HEK293 (cell line): Measurements from ENCODE around the gene CLIP3.

Experiments used
- EGR2 ChIP-seq: fragments of 450-650 bp; formaldehyde crosslinking; IDR thresholded peaks from 2 replicates; pipeline ENCODE4 v1.5.1; 2016; ENCODE audit warnings: low read depth, missing biosample characterization, missing genetic modification characterization
- GLI4 ChIP-seq: fragments of 450-650 bp; formaldehyde crosslinking; IDR thresholded peaks from 2 replicates; pipeline ENCODE4 v1.5.1; 2016; ENCODE audit warnings: missing biosample characterization, missing genetic modification characterization
- GLIS1 ChIP-seq: fragments of 450-650 bp; formaldehyde crosslinking; IDR thresholded peaks from 2 replicates; pipeline ENCODE4 v1.5.1; 2016; ENCODE audit warnings: missing biosample characterization, missing genetic modification characterization
- KLF1 ChIP-seq: fragments of 450-650 bp; formaldehyde crosslinking; IDR thresholded peaks from 2 replicates; pipeline ENCODE4 v1.5.1; 2016; ENCODE audit warnings: missing biosample characterization, missing genetic modification characterization
- OSR2 ChIP-seq: fragments of 450-650 bp; formaldehyde crosslinking; IDR thresholded peaks from 2 replicates; pipeline ENCODE4 v1.5.1; 2016; ENCODE audit warnings: missing biosample characterization, missing genetic modification characterization
- PRDM1 ChIP-seq: fragments of 450-650 bp; formaldehyde crosslinking; IDR thresholded peaks from 2 replicates; pipeline ENCODE4; 2016; ENCODE audit warnings: missing biosample characterization, missing genetic modification characterization
- ZBTB11 ChIP-seq: fragments of 450-650 bp; formaldehyde crosslinking; conservative IDR thresholded peaks from 2 replicates; pipeline ENCODE4 v1.5.1; 2016; ENCODE audit warnings: low read depth, missing biosample characterization, missing genetic modification characterization
- ZFHX2 ChIP-seq: fragments of 450-650 bp; formaldehyde crosslinking; conservative IDR thresholded peaks from 2 replicates; pipeline ENCODE4 v1.5.1; 2016; ENCODE audit warnings: missing biosample characterization, missing genetic modification characterization
- ZFP3 ChIP-seq: fragments of 450-650 bp; formaldehyde crosslinking; IDR thresholded peaks from 2 replicates; pipeline ENCODE4 v1.5.1; 2016; ENCODE audit warnings: low read depth, missing biosample characterization, missing genetic modification characterization
- ZNF148 ChIP-seq: fragments of 450-650 bp; formaldehyde crosslinking; IDR thresholded peaks from 2 replicates; pipeline ENCODE4 v1.5.0; 2017; ENCODE audit warnings: missing biosample characterization, missing genetic modification characterization, borderline replicate concordance
- ZNF2 ChIP-seq: fragments of 450-650 bp; formaldehyde crosslinking; IDR thresholded peaks from 2 replicates; pipeline ENCODE4 v1.5.1; 2016; ENCODE audit warnings: missing biosample characterization, missing genetic modification characterization
- ZNF239 ChIP-seq: fragments of 450-650 bp; formaldehyde crosslinking; IDR thresholded peaks from 2 replicates; pipeline ENCODE4 v1.5.1; 2016; ENCODE audit warnings: missing biosample characterization, missing genetic modification characterization
- ZNF341 ChIP-seq: fragments of 450-650 bp; formaldehyde crosslinking; IDR thresholded peaks from 2 replicates; pipeline ENCODE4; 2016; ENCODE audit warnings: low read depth, missing biosample characterization, missing genetic modification characterization
- ZNF394 ChIP-seq: fragments of 450-650 bp; formaldehyde crosslinking; IDR thresholded peaks from 2 replicates; pipeline ENCODE4 v1.5.1; 2016; ENCODE audit warnings: missing biosample characterization, missing genetic modification characterization, mild to moderate bottlenecking, moderate library complexity, borderline replicate concordance
- ZNF548 ChIP-seq: fragments of 450-650 bp; formaldehyde crosslinking; IDR thresholded peaks from 2 replicates; pipeline ENCODE4 v1.5.1; 2016; ENCODE audit warnings: missing biosample characterization, missing genetic modification characterization
- ZNF600 ChIP-seq: fragments of 450-650 bp; formaldehyde crosslinking; IDR thresholded peaks from 2 replicates; pipeline ENCODE4 v1.5.1; 2016; ENCODE audit warnings: missing biosample characterization, missing genetic modification characterization
- ZNF610 ChIP-seq: fragments of 450-650 bp; formaldehyde crosslinking; IDR thresholded peaks from 2 replicates; pipeline ENCODE4 v1.5.1; 2016; ENCODE audit warnings: missing biosample characterization, missing genetic modification characterization, borderline replicate concordance
- ZNF707 ChIP-seq: fragments of 450-650 bp; formaldehyde crosslinking; IDR thresholded peaks from 2 replicates; pipeline ENCODE4 v1.5.1; 2016; ENCODE audit warnings: missing biosample characterization, missing genetic modification characterization
- ZNF837 ChIP-seq: fragments of 450-650 bp; formaldehyde crosslinking; IDR thresholded peaks from 2 replicates; pipeline ENCODE4 v1.5.1; 2016; ENCODE audit warnings: missing biosample characterization, missing genetic modification characterization
- ZNF843 ChIP-seq: fragments of 450-650 bp; formaldehyde crosslinking; IDR thresholded peaks from 2 replicates; pipeline ENCODE4 v1.5.1; 2016; ENCODE audit warnings: missing biosample characterization, missing genetic modification characterization
- ZSCAN23 ChIP-seq: fragments of 450-650 bp; formaldehyde crosslinking; IDR thresholded peaks from 2 replicates; pipeline ENCODE4 v1.5.1; 2016; ENCODE audit warnings: missing biosample characterization, missing genetic modification characterization
- ZXDB ChIP-seq: fragments of 450-650 bp; formaldehyde crosslinking; IDR thresholded peaks from 2 replicates; pipeline ENCODE4 v1.5.1; 2016; ENCODE audit warnings: missing biosample characterization, missing genetic modification characterization
- TF ChIP-seq, protein P1 (sequence below): fragments of 450-650 bp; formaldehyde crosslinking; IDR thresholded peaks from 2 replicates; pipeline ENCODE4 v1.5.1; 2016; ENCODE audit warnings: missing biosample characterization, missing genetic modification characterization
- TF ChIP-seq, protein P2 (sequence below): fragments of 450-650 bp; formaldehyde crosslinking; IDR thresholded peaks from 2 replicates; pipeline ENCODE4 v1.5.1; 2016; ENCODE audit warnings: missing biosample characterization, missing genetic modification characterization
- TF ChIP-seq, protein P3 (sequence below): fragments of 450-650 bp; formaldehyde crosslinking; IDR thresholded peaks from 2 replicates; pipeline ENCODE4 v1.5.1; 2016; ENCODE audit warnings: missing biosample characterization, missing genetic modification characterization

CLIP3 gene

GRCh38 chr19:36054733-36055686 is 22.3 kb upstream of the CLIP3 start, which contains the start of gene WDR62 (continued):
- TF ChIP-seq, protein P1, sequence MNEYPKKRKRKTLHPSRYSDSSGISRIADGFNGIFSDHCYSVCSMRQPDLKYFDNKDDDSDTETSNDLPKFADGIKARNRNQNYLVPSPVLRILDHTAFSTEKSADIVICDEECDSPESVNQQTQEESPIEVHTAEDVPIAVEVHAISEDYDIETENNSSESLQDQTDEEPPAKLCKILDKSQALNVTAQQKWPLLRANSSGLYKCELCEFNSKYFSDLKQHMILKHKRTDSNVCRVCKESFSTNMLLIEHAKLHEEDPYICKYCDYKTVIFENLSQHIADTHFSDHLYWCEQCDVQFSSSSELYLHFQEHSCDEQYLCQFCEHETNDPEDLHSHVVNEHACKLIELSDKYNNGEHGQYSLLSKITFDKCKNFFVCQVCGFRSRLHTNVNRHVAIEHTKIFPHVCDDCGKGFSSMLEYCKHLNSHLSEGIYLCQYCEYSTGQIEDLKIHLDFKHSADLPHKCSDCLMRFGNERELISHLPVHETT (tag by site-specific recombination), result no peak
- peak; percentile 62 for TF ChIP-seq ZNF2 (tag by site-specific recombination)
- peak; percentile 85; the same call in 1 of the 2 replicates for TF ChIP-seq ZNF394 (tag by site-specific recombination)
- TF ChIP-seq ZNF148 (tag by site-specific recombination), result peak; percentile 58; the same call in 1 of the 2 replicates
- peak; percentile 53; the same call in 1 of the 2 replicates for TF ChIP-seq ZBTB11
- TF ChIP-seq ZXDB (tag by site-specific recombination), result peak; percentile 58; the same call in 1 of the 2 replicates
- TF ChIP-seq ZNF239 (tag by site-specific recombination), result no peak; the same call in none of the 2 replicates
- peak; percentile 53; the same call in 1 of the 2 replicates for TF ChIP-seq PRDM1
- peak; percentile 52 for TF ChIP-seq GLIS1
- TF ChIP-seq ZFHX2, result peak; percentile 74
- TF ChIP-seq ZSCAN23, result peak; percentile 94
- TF ChIP-seq, protein P2, sequence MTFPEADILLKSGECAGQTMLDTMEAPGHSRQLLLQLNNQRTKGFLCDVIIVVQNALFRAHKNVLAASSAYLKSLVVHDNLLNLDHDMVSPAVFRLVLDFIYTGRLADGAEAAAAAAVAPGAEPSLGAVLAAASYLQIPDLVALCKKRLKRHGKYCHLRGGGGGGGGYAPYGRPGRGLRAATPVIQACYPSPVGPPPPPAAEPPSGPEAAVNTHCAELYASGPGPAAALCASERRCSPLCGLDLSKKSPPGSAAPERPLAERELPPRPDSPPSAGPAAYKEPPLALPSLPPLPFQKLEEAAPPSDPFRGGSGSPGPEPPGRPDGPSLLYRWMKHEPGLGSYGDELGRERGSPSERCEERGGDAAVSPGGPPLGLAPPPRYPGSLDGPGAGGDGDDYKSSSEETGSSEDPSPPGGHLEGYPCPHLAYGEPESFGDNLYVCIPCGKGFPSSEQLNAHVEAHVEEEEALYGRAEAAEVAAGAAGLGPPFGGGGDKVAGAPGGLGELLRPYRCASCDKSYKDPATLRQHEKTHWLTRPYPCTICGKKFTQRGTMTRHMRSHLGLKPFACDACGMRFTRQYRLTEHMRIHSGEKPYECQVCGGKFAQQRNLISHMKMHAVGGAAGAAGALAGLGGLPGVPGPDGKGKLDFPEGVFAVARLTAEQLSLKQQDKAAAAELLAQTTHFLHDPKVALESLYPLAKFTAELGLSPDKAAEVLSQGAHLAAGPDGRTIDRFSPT (tag by site-specific recombination), result no peak
- TF ChIP-seq, protein P3, sequence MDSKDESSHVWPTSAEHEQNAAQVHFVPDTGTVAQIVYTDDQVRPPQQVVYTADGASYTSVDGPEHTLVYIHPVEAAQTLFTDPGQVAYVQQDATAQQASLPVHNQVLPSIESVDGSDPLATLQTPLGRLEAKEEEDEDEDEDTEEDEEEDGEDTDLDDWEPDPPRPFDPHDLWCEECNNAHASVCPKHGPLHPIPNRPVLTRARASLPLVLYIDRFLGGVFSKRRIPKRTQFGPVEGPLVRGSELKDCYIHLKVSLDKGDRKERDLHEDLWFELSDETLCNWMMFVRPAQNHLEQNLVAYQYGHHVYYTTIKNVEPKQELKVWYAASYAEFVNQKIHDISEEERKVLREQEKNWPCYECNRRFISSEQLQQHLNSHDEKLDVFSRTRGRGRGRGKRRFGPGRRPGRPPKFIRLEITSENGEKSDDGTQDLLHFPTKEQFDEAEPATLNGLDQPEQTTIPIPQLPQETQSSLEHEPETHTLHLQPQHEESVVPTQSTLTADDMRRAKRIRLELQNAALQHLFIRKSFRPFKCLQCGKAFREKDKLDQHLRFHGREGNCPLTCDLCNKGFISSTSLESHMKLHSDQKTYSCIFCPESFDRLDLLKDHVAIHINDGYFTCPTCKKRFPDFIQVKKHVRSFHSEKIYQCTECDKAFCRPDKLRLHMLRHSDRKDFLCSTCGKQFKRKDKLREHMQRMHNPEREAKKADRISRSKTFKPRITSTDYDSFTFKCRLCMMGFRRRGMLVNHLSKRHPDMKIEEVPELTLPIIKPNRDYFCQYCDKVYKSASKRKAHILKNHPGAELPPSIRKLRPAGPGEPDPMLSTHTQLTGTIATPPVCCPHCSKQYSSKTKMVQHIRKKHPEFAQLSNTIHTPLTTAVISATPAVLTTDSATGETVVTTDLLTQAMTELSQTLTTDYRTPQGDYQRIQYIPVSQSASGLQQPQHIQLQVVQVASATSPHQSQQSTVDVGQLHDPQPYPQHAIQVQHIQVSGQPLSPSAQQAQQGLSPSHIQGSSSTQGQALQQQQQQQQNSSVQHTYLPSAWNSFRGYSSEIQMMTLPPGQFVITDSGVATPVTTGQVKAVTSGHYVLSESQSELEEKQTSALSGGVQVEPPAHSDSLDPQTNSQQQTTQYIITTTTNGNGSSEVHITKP (tag by site-specific recombination), result 0 out of 2 replicates have a peak, but pooled peaks have one; percentile 9
- TF ChIP-seq ZNF600 (tag by site-specific recombination), result peak; percentile 76
- peak; percentile 66; the same call in 1 of the 2 replicates for TF ChIP-seq ZNF548 (tag by site-specific recombination)
- TF ChIP-seq OSR2, result 0 out of 2 replicates have a peak, but pooled peaks have one; percentile 12
- no peak for TF ChIP-seq ZNF707
- TF ChIP-seq GLI4 (tag by site-specific recombination), result no peak
- TF ChIP-seq KLF1 (tag by site-specific recombination), result peak; percentile 10
- TF ChIP-seq ZNF837 (tag by site-specific recombination), result 0 out of 2 replicates have a peak, but pooled peaks have one; percentile 74
- peak; percentile 35; the same call in 1 of the 2 replicates for TF ChIP-seq ZNF843
- TF ChIP-seq ZNF610 (tag by site-specific recombination), result peak; percentile 60
- 0 out of 2 replicates have a peak, but pooled peaks have one; percentile 16 for TF ChIP-seq ZFP3
- peak; percentile 100 for TF ChIP-seq ZNF341
- TF ChIP-seq EGR2 (tag by site-specific recombination), result peak; percentile 51; the same call in 1 of the 2 replicates
